GDM1 (cell line): ENCODE data around the gene ANKRD36B.
"Not testable (repeated sequence)": the region's sequence is repeated elsewhere in the genome, so short reads cannot be mapped to it uniquely, and the experiment has no call there.

Experiments
- DNase-seq: peaks from one replicate; lab custom pipeline; 2025; lab: John Stamatoyannopoulos, UW

The ANKRD36B gene

GRCh38 chr2:97589598-97590510, at the start of gene ANKRD36B:
Gene ANKRD36B, minus strand, starts transcription at chr2:97589877. Its CDS starts 192 bp downstream, at chr2:97589685.
- not testable (repeated sequence) for DNase-seq

- not testable (repeated sequence) for DNase-seq
Measured at GRCh38 chr2:97626049-97626430, 36.4 kb upstream of the ANKRD36B start.

GRCh38 chr2:97625354-97626048, 35.8 kb upstream of the ANKRD36B start:
- DNase-seq, result not testable (repeated sequence)

GRCh38 chr2:97622976-97623375, 33.3 kb upstream of the ANKRD36B start:
- DNase-seq, result not testable (repeated sequence)

GRCh38 chr2:97620492-97620891, 30.8 kb upstream of the ANKRD36B start:
- not testable (repeated sequence) for DNase-seq

- DNase-seq, result not testable (repeated sequence)
Measured at GRCh38 chr2:97618939-97619827, 29.5 kb upstream of the ANKRD36B start.

- no peak for DNase-seq
Measured at GRCh38 chr2:97617911-97618310, 28.2 kb upstream of the ANKRD36B start.

GRCh38 chr2:97615746-97616145, 26.1 kb upstream of the ANKRD36B start:
- not testable (repeated sequence) for DNase-seq

GRCh38 chr2:97611895-97612294, 22.2 kb upstream of the ANKRD36B start:
- DNase-seq, result not testable (repeated sequence)

GRCh38 chr2:97608745-97609144, 19.1 kb upstream of the ANKRD36B start:
- DNase-seq, result not testable (repeated sequence)

- DNase-seq, result not testable (repeated sequence)
Measured at GRCh38 chr2:97605524-97606339, 16.1 kb upstream of the ANKRD36B start.

- DNase-seq, result not testable (repeated sequence)
Measured at GRCh38 chr2:97605109-97605508, 15.4 kb upstream of the ANKRD36B start.

- DNase-seq, result not testable (repeated sequence)
Measured at GRCh38 chr2:97601537-97601936, 11.9 kb upstream of the ANKRD36B start.

GRCh38 chr2:97596180-97596579, 6.5 kb upstream of the ANKRD36B start:
- DNase-seq, result not testable (repeated sequence)

- DNase-seq, result not testable (repeated sequence)
Measured at GRCh38 chr2:97593520-97593919, 3.8 kb upstream of the ANKRD36B start.

- DNase-seq, result not testable (repeated sequence)
Measured at GRCh38 chr2:97590515-97591394, 1.1 kb upstream of the ANKRD36B start.

GRCh38 chr2:97589257-97589597, 450 bp downstream of the ANKRD36B start:
- not testable (repeated sequence) for DNase-seq

GRCh38 chr2:97565674-97566073, 24.0 kb downstream of the ANKRD36B start:
- not testable (repeated sequence) for DNase-seq

GRCh38 chr2:97552406-97552805, 37.3 kb downstream of the ANKRD36B start:
- not testable (repeated sequence) for DNase-seq

GRCh38 chr2:97550498-97550897, 39.2 kb downstream of the ANKRD36B start:
- not testable (repeated sequence) for DNase-seq
